ENCODE measurements around the gene PRR5L. TPM values are rescaled to one million over a fixed set of nuclear protein-coding genes. Genes with fewer than 3 reads are reported as not detected.

Gene PRR5L
- total RNA-seq, 1 experiment from 2014 or later, result not detected

- BruUV-seq (replicated peaks), result no TSS peak
- no peak overlapping the region for H3K4me3 Mint-ChIP-seq (ENCODE audit: unreplicated experiment)
- Histone ChIP-seq H3K27me3 (replicated peaks; ENCODE audit: control insufficient read depth, insufficient read depth, low read length) (no peaks in the 10 kb centered on the region), H3K9me3 (no peaks in the 10 kb centered on the region), H3K36me3 (ENCODE audit: control insufficient read depth, insufficient read depth, low read length) (no peaks in the 10 kb centered on the region), H3K4me3 (ENCODE audit: low read depth, low read length) (no peak overlapping the region), H3K4me1 (peaks cover 5% of the 10 kb centered on the region; the same call in 1 of the 2 replicates)
- no peak overlapping the region for H3K27ac Mint-ChIP-seq (ENCODE audit: unreplicated experiment)
- intact Hi-C loops (cut with micrococcal nuclease; ENCODE audit: unreplicated experiment), result no loop called here
- peaks cover 10% of the 10 kb centered on the region for H3K4me1 Mint-ChIP-seq (ENCODE audit: low read depth, unreplicated experiment)
- peaks cover 18% of the 10 kb centered on the region for H3K36me3 Mint-ChIP-seq (ENCODE audit: insufficient read depth, unreplicated experiment)
- peaks cover 2% of the 10 kb centered on the region for H3K27me3 Mint-ChIP-seq (ENCODE audit: insufficient read depth, unreplicated experiment)
- TF ChIP-seq CTCF (IDR thresholded peaks at IDR 0.05; ENCODE audit: insufficient read depth in 1 of 2, low read depth in 1 of 2, low read length in 1 of 2, severe bottlenecking in 1 of 2, unreplicated experiment in 1 of 2), result no peak
- no peak for DNase-seq
- H3K9me3 Mint-ChIP-seq (ENCODE audit: unreplicated experiment), result no peaks in the 10 kb centered on the region
- CTCF ChIA-PET, result no interaction called here
- POLR2A ChIA-PET, result no interaction called here
These were observed 215.9 kb downstream of the PRR5L start for GRCh38 chr11:36512016-36512415.

GRCh38 chr11:36513965-36514364 lies 217.9 kb downstream of the PRR5L start:
- TF ChIP-seq CTCF (IDR thresholded peaks at IDR 0.05; ENCODE audit: insufficient read depth in 1 of 2, low read depth in 1 of 2, low read length in 1 of 2, severe bottlenecking in 1 of 2, unreplicated experiment in 1 of 2), result no peak
- no TSS peak for BruUV-seq (replicated peaks)
- Histone ChIP-seq H3K9me3 (no peaks in the 10 kb centered on the region), H3K4me3 (ENCODE audit: low read depth, low read length) (no peak overlapping the region), H3K27me3 (replicated peaks; ENCODE audit: control insufficient read depth, insufficient read depth, low read length) (no peaks in the 10 kb centered on the region), H3K4me1 (no peaks in the 10 kb centered on the region), H3K36me3 (ENCODE audit: control insufficient read depth, insufficient read depth, low read length) (no peaks in the 10 kb centered on the region)
- H3K9me3 Mint-ChIP-seq (ENCODE audit: unreplicated experiment), result no peaks in the 10 kb centered on the region
- H3K36me3 Mint-ChIP-seq (ENCODE audit: insufficient read depth, unreplicated experiment), result peaks cover 18% of the 10 kb centered on the region
- H3K27me3 Mint-ChIP-seq (ENCODE audit: insufficient read depth, unreplicated experiment), result peaks cover 2% of the 10 kb centered on the region
- intact Hi-C loops (cut with micrococcal nuclease; ENCODE audit: unreplicated experiment), result no loop called here
- no peak overlapping the region for H3K4me3 Mint-ChIP-seq (ENCODE audit: unreplicated experiment)
- no peak overlapping the region for H3K27ac Mint-ChIP-seq (ENCODE audit: unreplicated experiment)
- DNase-seq, result no peak
- ChIA-PET POLR2A (no interaction called here), CTCF (no interaction called here)
- H3K4me1 Mint-ChIP-seq (ENCODE audit: low read depth, unreplicated experiment), result no peaks in the 10 kb centered on the region

Other genes starting within 250 kb of the PRR5L start
- gene COMMD9, start 6.9 kb upstream of the PRR5L start, total RNA-seq (2022), result 46.9 and 48.7 TPM in 2 replicates
- 10.9 and 12.7 TPM in 2 replicates for gene TRAF6, start 214.0 kb downstream of the PRR5L start, total RNA-seq (2022)